Thoracic aorta (tissue), 2 donors: ENCODE data around the gene CHN2. TPM values are rescaled to one million over a fixed set of nuclear protein-coding genes. Genes with fewer than 3 reads are reported as not detected.

Source experiments
- ATAC-seq: fragments of 150-250 bp; one replicate; pipeline ENCODE4 v1.8.0; 2017; ENCODE audit warnings: low read depth; ENCODE audit not compliant: insufficient number of reproducible peaks, low FRiP score
- DNase-seq: peaks from one replicate; pipeline ENCODE4 v3.0.0-alpha.2; 2020; ENCODE audit warnings: low spot score
- H3K27ac ChIP-seq, 2 donors: fragments of 200-600 bp; sonication (generic); 1 replicate in 1 of 2; 2 replicates in 1 of 2; pipeline ENCODE4 v1.5.1; 2016; ENCODE audit warnings: mild to moderate bottlenecking in 2 of 2, moderate library complexity in 2 of 2
- H3K27me3 ChIP-seq: fragments of 200-600 bp; sonication (generic); replicated peaks from 2 replicates; pipeline ENCODE4 v1.6.0; 2016; ENCODE audit warnings: mild to moderate bottlenecking; ENCODE audit not compliant: insufficient read depth
- H3K36me3 ChIP-seq: fragments of 200-600 bp; sonication (generic); one replicate; pipeline ENCODE4 v1.5.1; 2016
- H3K4me1 ChIP-seq, 2 donors: fragments of 200-600 bp; sonication (generic); 1 replicate in 1 of 2; 2 replicates in 1 of 2; pipeline versions ENCODE4 v1.5.1 to v1.6.0; 2016; ENCODE audit warnings: low read depth in 2 of 2, mild to moderate bottlenecking in 1 of 2; ENCODE audit not compliant: control insufficient read depth in 1 of 2
- H3K4me3 ChIP-seq: fragments of 200-600 bp; sonication (generic); 2 replicates; pipeline ENCODE4 v1.5.1; 2016; ENCODE audit warnings: mild to moderate bottlenecking
- H3K9me3 ChIP-seq: fragments of 200-600 bp; sonication (generic); 2 replicates; pipeline ENCODE4 v1.5.1; 2016
- CTCF ChIP-seq: fragments of 200-600 bp; sonication (generic); IDR thresholded peaks from one replicate; pipeline ENCODE4 v1.5.1; 2019; ENCODE audit warnings: antibody characterized with exemption
- total RNA-seq, 2 donors: library from RNA; depleted of rRNA; stranded (reverse); fragments of >200 nt; gene quantifications; one replicate each; pipeline versions ENCODE4 v1.1.0 to v1.2.3, GENCODE V29; 2016

The CHN2 gene
- total RNA-seq, 2 donors from 2014 or later = 22.6 to 44.7 TPM

- H3K27me3 ChIP-seq = no peaks in the 10 kb centered on the region
- DNase-seq (no peak), ATAC-seq (no peak)
- no peaks in the 10 kb centered on the region for H3K9me3 ChIP-seq
- H3K4me3 ChIP-seq = no peak overlapping the region
- no peak for TF ChIP-seq CTCF
- no peaks in the 10 kb centered on the region for H3K4me1 ChIP-seq
- H3K27ac ChIP-seq = no peak overlapping the region
- H3K36me3 ChIP-seq = no peaks in the 10 kb centered on the region
These were observed 116.0 kb downstream of the CHN2 start for GRCh38 chr7:29310625-29311024.

- no peaks in the 10 kb centered on the region for H3K4me1 ChIP-seq
- no peaks in the 10 kb centered on the region for H3K27me3 ChIP-seq
- H3K27ac ChIP-seq = no peak overlapping the region
- DNase-seq (no peak), ATAC-seq (no peak)
- TF ChIP-seq CTCF = no peak
- no peaks in the 10 kb centered on the region for H3K36me3 ChIP-seq
- no peaks in the 10 kb centered on the region for H3K9me3 ChIP-seq
- no peak overlapping the region for H3K4me3 ChIP-seq
These were observed 116.7 kb downstream of the CHN2 start for GRCh38 chr7:29311314-29311713.

- Histone ChIP-seq H3K4me1 (no peaks in the 10 kb centered on the region), H3K27me3 (no peaks in the 10 kb centered on the region), H3K9me3 (no peaks in the 10 kb centered on the region), H3K36me3 (no peaks in the 10 kb centered on the region), H3K4me3 (no peak overlapping the region), H3K27ac (no peak overlapping the region)
- TF ChIP-seq CTCF = no peak
- no peak for ATAC-seq
- DNase-seq = no peak
These were observed 119.6 kb downstream of the CHN2 start for GRCh38 chr7:29314148-29314547.

GRCh38 chr7:29315122-29315891, 120.7 kb downstream of the CHN2 start:
- DNase-seq (no peak), ATAC-seq (no peak)
- Histone ChIP-seq H3K9me3 (no peaks in the 10 kb centered on the region), H3K4me1 (no peaks in the 10 kb centered on the region), H3K27me3 (no peaks in the 10 kb centered on the region), H3K4me3 (no peak overlapping the region), H3K27ac (no peak overlapping the region), H3K36me3 (no peaks in the 10 kb centered on the region)
- no peak for TF ChIP-seq CTCF

GRCh38 chr7:29315892-29316270, 121.3 kb downstream of the CHN2 start:
- no peaks in the 10 kb centered on the region for H3K36me3 ChIP-seq
- no peak overlapping the region for H3K27ac ChIP-seq
- TF ChIP-seq CTCF = no peak
- H3K27me3 ChIP-seq = no peaks in the 10 kb centered on the region
- H3K4me1 ChIP-seq = no peaks in the 10 kb centered on the region
- no peaks in the 10 kb centered on the region for H3K9me3 ChIP-seq
- H3K4me3 ChIP-seq = no peak overlapping the region
- no peak for DNase-seq
- no peak for ATAC-seq
